Measurements from ENCODE around the gene TUSC1. TPM values are rescaled to one million over a fixed set of nuclear protein-coding genes. Genes with fewer than 3 reads are reported as not detected.
"Not testable (repeated sequence)": the region's sequence is repeated elsewhere in the genome, so short reads cannot be mapped to it uniquely, and the experiment has no call there.

TUSC1 gene
- total RNA-seq, 1 donor, result 13.8 TPM

GRCh38 chr9:25678846-25679360 lies 659 bp upstream of the TUSC1 start:
- Histone ChIP-seq H3K27ac (ENCODE audit: low read depth, low read length) (peak overlapping the region; percentile 85), H3K4me2 (ENCODE audit: insufficient read depth, low read length) (peak overlapping the region; percentile 89), H4K20me1 (ENCODE audit: insufficient read depth, low read length) (no peaks in the 10 kb centered on the region), H3K27me3 (ENCODE audit: insufficient read depth, low read length) (no peaks in the 10 kb centered on the region), H3K4me3 (ENCODE audit: insufficient read depth, low read length) (peak overlapping the region; percentile 81), H3K9me3 (ENCODE audit: low read depth, low read length) (no peaks in the 10 kb centered on the region), H3K36me3 (ENCODE audit: insufficient read depth, low read length) (no peaks in the 10 kb centered on the region), H3K79me2 (ENCODE audit: insufficient read depth, low read length) (no peaks in the 10 kb centered on the region), H3K4me1 (ENCODE audit: insufficient read depth, low read length) (peaks cover 18% of the 10 kb centered on the region), H2AFZ (ENCODE audit: low read length) (peak overlapping the region; percentile 94)
- peak; percentile 10 for DNase-seq (ENCODE audit: insufficient read length, low spot score, missing footprints)
- TF ChIP-seq CTCF (IDR thresholded peaks at IDR 0.05; ENCODE audit: extremely low read depth, low read depth, low read length), result no peak

DNA sequence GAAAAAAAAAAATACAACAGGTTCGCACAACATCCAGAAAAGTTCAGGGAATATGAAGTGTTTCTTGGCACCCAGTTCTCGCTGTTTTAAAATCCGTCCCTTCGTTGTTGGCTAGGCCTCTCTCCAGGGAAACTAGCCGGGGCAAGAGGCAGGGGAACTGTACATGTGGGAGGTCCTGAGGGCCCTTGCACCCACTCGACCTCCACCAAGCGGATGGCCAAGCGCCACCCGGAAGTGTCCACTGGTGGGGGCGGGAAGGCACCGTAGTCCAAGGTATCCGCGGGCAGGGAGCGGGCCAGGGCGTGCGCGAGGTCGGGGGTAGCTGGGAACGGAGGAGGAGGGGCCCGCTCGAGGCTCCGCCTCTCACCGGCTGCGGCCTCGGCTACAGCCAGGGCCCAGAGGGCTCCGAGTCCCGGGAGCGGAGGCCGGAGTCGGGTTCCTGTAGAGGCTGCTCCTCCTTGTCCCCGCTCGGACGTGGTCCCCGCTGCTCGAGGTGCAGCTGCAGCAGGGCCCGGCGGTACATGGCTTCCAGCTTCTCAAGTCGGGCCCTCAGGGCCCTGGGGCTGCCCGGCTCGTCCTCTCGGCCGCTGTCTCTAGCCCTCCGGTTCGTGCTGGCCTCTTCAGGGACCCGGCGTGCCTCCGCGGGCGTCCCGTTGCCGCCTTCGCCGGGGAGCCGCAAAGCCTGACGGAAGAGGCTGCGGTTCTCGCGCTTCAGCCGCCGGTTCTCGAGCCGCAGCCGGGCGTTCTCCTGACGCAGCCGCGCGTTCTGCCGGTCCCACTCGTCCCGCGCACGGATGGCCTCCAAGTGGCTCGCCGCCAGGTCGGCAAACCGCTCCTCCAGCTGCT lies 720 bp downstream of the TUSC1 start:
- Histone ChIP-seq H3K79me2 (ENCODE audit: insufficient read depth, low read length) (no peaks in the 10 kb centered on the region), H3K27me3 (ENCODE audit: insufficient read depth, low read length) (no peaks in the 10 kb centered on the region), H3K4me3 (ENCODE audit: insufficient read depth, low read length) (peak overlapping the region; percentile 81), H3K36me3 (ENCODE audit: insufficient read depth, low read length) (no peaks in the 10 kb centered on the region), H3K4me2 (ENCODE audit: insufficient read depth, low read length) (peak overlapping the region; percentile 89), H3K9me3 (ENCODE audit: low read depth, low read length) (no peaks in the 10 kb centered on the region), H3K4me1 (ENCODE audit: insufficient read depth, low read length) (peaks cover 18% of the 10 kb centered on the region), H3K27ac (ENCODE audit: low read depth, low read length) (peak overlapping the region; percentile 85), H4K20me1 (ENCODE audit: insufficient read depth, low read length) (no peaks in the 10 kb centered on the region), H2AFZ (ENCODE audit: low read length) (peak overlapping the region; percentile 94)
- DNase-seq (ENCODE audit: insufficient read length, low spot score, missing footprints), result peak; percentile 92
- TF ChIP-seq CTCF (IDR thresholded peaks at IDR 0.05; ENCODE audit: extremely low read depth, low read depth, low read length), result no peak

DNA sequence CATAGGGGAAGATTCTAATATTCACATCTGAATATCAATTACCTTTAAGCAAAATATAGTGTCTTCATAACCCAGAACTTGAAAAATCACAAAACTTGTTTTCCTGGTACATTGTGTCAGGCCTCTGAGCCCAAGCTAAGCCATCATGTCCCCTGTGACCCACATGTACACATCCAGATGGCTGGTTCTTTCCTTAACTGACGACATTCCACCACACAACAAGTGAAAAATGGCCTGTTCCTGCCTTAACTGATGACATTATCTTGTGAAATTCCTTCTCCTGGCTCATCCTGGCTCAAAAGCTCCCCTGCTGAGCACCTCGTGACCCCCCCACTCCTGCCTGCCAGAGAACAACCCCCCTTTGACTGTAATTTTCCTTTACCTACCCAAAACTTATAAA lies 2.4 kb downstream of the TUSC1 start:
- DNase-seq (ENCODE audit: insufficient read length, low spot score, missing footprints); H3K4me3 ChIP-seq (ENCODE audit: insufficient read depth, low read length); H2AFZ ChIP-seq (ENCODE audit: low read length); H3K27ac ChIP-seq (ENCODE audit: low read depth, low read length); H4K20me1 ChIP-seq (ENCODE audit: insufficient read depth, low read length); H3K4me2 ChIP-seq (ENCODE audit: insufficient read depth, low read length); H3K4me1 ChIP-seq (ENCODE audit: insufficient read depth, low read length); H3K9me3 ChIP-seq (ENCODE audit: low read depth, low read length); H3K27me3 ChIP-seq (ENCODE audit: insufficient read depth, low read length); H3K36me3 ChIP-seq (ENCODE audit: insufficient read depth, low read length); H3K79me2 ChIP-seq (ENCODE audit: insufficient read depth, low read length): not testable (repeated sequence)

DNA sequence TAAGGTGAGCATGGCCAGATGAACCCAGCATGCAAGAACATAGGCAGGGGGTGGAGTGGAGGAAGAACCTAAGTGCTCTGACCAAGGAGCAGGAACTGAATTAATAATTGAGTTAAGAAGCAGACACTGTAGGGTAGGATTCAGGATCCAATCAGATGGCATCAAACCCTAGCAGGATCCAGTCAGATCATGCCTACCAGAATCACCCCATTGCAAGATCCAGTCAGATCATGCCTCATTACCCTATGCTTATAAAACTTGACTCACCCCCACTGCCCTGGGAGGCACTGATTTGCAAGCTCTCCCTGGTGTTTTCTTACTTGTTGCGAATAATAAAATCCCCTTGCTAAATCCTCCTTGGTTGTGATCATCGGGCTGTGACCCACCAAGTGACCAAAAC lies 19.7 kb downstream of the TUSC1 start:
- no peaks in the 10 kb centered on the region for H4K20me1 ChIP-seq (ENCODE audit: insufficient read depth, low read length)
- no peaks in the 10 kb centered on the region for H3K36me3 ChIP-seq (ENCODE audit: insufficient read depth, low read length)
- H3K4me1 ChIP-seq (ENCODE audit: insufficient read depth, low read length), result no peaks in the 10 kb centered on the region
- H3K27me3 ChIP-seq (ENCODE audit: insufficient read depth, low read length), result no peaks in the 10 kb centered on the region
- no peak overlapping the region for H3K4me2 ChIP-seq (ENCODE audit: insufficient read depth, low read length)
- H3K4me3 ChIP-seq (ENCODE audit: insufficient read depth, low read length), result no peak overlapping the region
- no peaks in the 10 kb centered on the region for H3K9me3 ChIP-seq (ENCODE audit: low read depth, low read length)
- no peak for DNase-seq (ENCODE audit: insufficient read length, low spot score, missing footprints)
- no peak overlapping the region for H3K27ac ChIP-seq (ENCODE audit: low read depth, low read length)
- no peak for TF ChIP-seq CTCF (IDR thresholded peaks at IDR 0.05; ENCODE audit: extremely low read depth, low read depth, low read length)
- H2AFZ ChIP-seq (ENCODE audit: low read length), result no peak overlapping the region
- no peaks in the 10 kb centered on the region for H3K79me2 ChIP-seq (ENCODE audit: insufficient read depth, low read length)
